Thoracic aorta (tissue), 2 donors: ENCODE data around the gene MAMDC4. TPM values are rescaled to one million over a fixed set of nuclear protein-coding genes. Genes with fewer than 3 reads are reported as not detected.
"Not testable (repeated sequence)": the region's sequence is repeated elsewhere in the genome, so short reads cannot be mapped to it uniquely, and the experiment has no call there.

ENCODE experiments used
- ATAC-seq: fragments of 150-250 bp; one replicate; pipeline ENCODE4 v1.8.0; 2017; ENCODE audit warnings: low read depth; ENCODE audit not compliant: insufficient number of reproducible peaks, low FRiP score
- DNase-seq: peaks from one replicate; pipeline ENCODE4 v3.0.0-alpha.2; 2020; ENCODE audit warnings: low spot score
- H3K27ac ChIP-seq, 2 donors: fragments of 200-600 bp; sonication (generic); 1 replicate in 1 of 2; 2 replicates in 1 of 2; pipeline ENCODE4 v1.5.1; 2016; ENCODE audit warnings: mild to moderate bottlenecking in 2 of 2, moderate library complexity in 2 of 2
- H3K27me3 ChIP-seq: fragments of 200-600 bp; sonication (generic); replicated peaks from 2 replicates; pipeline ENCODE4 v1.6.0; 2016; ENCODE audit warnings: mild to moderate bottlenecking; ENCODE audit not compliant: insufficient read depth
- H3K36me3 ChIP-seq: fragments of 200-600 bp; sonication (generic); one replicate; pipeline ENCODE4 v1.5.1; 2016
- H3K4me1 ChIP-seq, 2 donors: fragments of 200-600 bp; sonication (generic); 1 replicate in 1 of 2; 2 replicates in 1 of 2; pipeline versions ENCODE4 v1.5.1 to v1.6.0; 2016; ENCODE audit warnings: low read depth in 2 of 2, mild to moderate bottlenecking in 1 of 2; ENCODE audit not compliant: control insufficient read depth in 1 of 2
- H3K4me3 ChIP-seq: fragments of 200-600 bp; sonication (generic); 2 replicates; pipeline ENCODE4 v1.5.1; 2016; ENCODE audit warnings: mild to moderate bottlenecking
- H3K9me3 ChIP-seq: fragments of 200-600 bp; sonication (generic); 2 replicates; pipeline ENCODE4 v1.5.1; 2016
- total RNA-seq, 2 donors: library from RNA; depleted of rRNA; stranded (reverse); fragments of >200 nt; gene quantifications; one replicate each; pipeline versions ENCODE4 v1.1.0 to v1.2.3, GENCODE V29; 2016
- TF ChIP-seq, protein P1 (sequence below): fragments of 200-600 bp; sonication (generic); IDR thresholded peaks from one replicate; pipeline ENCODE4 v1.5.1; 2019; ENCODE audit warnings: antibody characterized with exemption

The MAMDC4 gene
- 1 to 10 TPM; 1.8 to 2.8 TPM for total RNA-seq

DNA sequence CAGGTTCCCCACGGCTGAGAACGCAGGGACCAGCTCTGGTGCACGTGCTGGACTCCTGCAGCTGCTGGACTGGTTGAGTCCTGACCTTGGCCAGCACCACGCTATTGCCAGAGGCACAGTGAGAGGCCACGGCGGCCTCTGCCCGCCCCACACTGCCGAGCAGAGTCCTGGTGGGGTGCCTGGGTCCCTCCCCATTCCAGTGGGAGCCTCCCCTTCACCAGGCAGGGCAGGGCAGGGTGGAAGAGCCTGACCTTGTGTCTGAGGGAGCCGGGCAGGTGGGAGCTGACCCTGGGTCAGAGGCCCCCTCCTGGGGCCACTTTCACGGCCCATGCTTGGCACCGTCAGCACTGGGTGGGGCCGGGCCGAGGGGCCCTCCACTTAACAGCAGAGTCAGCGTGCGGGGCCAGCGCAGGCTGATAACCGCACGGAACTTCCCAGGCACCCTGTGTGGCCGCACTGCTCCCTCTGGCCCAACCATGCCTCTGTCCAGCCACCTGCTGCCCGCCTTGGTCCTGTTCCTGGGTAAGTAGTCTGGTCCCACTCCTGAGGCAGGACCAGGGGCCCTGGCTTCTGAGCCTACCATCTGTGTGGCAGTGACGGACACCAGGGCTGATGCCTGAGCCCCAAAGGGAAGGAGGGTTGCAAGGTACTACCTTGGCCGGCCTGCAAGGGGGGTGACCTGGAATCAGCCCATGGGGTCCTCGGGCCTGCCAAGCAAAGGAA, at the start of gene MAMDC4:
Gene MAMDC4 (plus strand): TSS at position 406 of the 723 bp plus-strand sequence. CDS start 71 bp downstream, at position 477.
- ATAC-seq (no peak), DNase-seq (no peak)
- H3K27ac ChIP-seq, result no peak within 1 kb of the TSS
- peaks cover 6 to 28% of the 10 kb centered on the region in 2 donors for H3K4me1 ChIP-seq
- H3K9me3 ChIP-seq, result no peaks in the 10 kb centered on the region
- TF ChIP-seq, protein P1, sequence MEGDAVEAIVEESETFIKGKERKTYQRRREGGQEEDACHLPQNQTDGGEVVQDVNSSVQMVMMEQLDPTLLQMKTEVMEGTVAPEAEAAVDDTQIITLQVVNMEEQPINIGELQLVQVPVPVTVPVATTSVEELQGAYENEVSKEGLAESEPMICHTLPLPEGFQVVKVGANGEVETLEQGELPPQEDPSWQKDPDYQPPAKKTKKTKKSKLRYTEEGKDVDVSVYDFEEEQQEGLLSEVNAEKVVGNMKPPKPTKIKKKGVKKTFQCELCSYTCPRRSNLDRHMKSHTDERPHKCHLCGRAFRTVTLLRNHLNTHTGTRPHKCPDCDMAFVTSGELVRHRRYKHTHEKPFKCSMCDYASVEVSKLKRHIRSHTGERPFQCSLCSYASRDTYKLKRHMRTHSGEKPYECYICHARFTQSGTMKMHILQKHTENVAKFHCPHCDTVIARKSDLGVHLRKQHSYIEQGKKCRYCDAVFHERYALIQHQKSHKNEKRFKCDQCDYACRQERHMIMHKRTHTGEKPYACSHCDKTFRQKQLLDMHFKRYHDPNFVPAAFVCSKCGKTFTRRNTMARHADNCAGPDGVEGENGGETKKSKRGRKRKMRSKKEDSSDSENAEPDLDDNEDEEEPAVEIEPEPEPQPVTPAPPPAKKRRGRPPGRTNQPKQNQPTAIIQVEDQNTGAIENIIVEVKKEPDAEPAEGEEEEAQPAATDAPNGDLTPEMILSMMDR, result no peak
- H3K36me3 ChIP-seq, result no peaks in the 10 kb centered on the region
- no peak within 1 kb of the TSS for H3K4me3 ChIP-seq
- no peaks in the 10 kb centered on the region for H3K27me3 ChIP-seq

DNA sequence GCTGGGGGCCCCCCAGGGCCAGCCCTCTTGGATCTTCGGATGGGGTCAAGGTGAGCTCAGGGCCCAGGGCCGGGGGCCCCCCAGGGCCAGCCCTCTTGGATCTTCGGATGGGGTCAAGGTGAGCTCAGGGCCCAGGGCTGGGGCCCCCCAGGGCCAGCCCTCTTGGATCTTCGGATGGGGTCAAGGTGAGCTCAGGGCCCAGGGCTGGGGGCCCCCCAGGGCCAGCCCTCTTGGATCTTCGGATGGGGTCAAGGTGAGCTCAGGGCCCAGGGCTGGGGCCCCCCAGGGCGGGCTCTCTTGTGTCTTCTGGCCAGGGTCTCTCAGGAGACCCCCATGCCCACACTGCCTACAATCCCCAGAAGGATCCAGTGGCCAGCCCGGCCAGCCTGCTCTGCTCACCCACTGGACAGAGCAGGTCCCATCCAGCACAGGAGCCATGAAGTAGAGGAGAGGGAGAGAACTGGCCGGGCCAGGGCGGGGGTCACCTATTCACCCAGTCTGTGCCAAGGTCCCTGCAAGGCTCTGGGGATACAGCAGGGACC, 49.1 kb upstream of the MAMDC4 start:
- not testable (repeated sequence) for H3K27me3 ChIP-seq, H3K4me3 ChIP-seq, ATAC-seq, H3K27ac ChIP-seq, H3K9me3 ChIP-seq, DNase-seq, H3K36me3 ChIP-seq
- peaks cover 22 to 28% of the 10 kb centered on the region in 2 donors for H3K4me1 ChIP-seq

DNA sequence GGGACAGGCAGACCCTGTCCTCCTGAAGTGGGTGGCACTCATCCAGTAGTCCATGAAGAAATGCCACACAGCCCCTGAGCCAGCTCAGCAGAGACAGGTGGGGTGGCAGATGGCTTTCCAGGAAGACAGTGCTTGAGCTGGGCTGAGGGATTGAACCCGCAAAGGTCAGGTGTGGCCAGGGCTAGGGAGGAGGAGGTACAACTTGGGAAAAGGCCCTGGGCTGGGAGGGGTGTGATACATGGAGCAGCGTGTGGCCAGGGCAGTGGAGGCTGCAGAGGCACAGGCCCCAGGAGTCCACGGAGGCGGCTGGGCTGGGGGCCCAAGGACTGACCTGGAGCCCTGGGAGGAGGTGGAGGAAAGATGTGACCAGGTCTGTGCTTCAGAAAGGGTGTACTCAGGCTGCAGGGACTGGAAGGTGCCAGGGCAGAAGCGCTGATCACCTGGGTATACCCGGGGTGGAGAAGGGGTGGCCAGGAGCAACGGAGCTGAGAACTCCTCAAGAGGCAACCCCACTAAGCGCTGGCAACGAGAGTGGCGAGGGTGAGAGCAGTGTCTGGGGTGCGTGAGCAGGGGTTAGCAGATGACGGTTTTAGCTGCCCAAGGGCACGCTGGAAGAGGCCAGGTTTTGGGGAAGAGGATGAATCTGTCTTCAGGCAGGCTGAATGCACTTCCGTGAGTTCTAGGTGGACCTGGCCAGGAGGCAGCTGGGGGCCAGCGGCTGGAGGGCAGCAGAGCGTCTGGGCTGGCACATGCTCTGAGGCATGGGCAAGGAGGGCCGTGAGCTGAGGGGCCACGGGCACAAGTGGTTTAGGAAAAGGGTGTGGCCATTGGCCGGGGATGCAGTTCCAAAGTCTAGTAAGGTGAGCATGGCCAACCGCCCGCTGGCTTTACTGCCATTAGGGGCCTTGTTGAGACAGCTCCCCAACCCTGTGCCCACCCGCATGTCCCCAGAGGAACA, 48.3 kb upstream of the MAMDC4 start:
- Histone ChIP-seq H3K4me3 (no peak overlapping the region), H3K36me3 (no peaks in the 10 kb centered on the region), H3K27me3 (peaks cover 7% of the 10 kb centered on the region), H3K9me3 (no peaks in the 10 kb centered on the region), H3K27ac (no peak overlapping the region), H3K4me1 (peaks cover 24 to 31% of the 10 kb centered on the region in 2 donors)
- DNase-seq (no peak), ATAC-seq (no peak)
- TF ChIP-seq, protein P1, result no peak

DNA sequence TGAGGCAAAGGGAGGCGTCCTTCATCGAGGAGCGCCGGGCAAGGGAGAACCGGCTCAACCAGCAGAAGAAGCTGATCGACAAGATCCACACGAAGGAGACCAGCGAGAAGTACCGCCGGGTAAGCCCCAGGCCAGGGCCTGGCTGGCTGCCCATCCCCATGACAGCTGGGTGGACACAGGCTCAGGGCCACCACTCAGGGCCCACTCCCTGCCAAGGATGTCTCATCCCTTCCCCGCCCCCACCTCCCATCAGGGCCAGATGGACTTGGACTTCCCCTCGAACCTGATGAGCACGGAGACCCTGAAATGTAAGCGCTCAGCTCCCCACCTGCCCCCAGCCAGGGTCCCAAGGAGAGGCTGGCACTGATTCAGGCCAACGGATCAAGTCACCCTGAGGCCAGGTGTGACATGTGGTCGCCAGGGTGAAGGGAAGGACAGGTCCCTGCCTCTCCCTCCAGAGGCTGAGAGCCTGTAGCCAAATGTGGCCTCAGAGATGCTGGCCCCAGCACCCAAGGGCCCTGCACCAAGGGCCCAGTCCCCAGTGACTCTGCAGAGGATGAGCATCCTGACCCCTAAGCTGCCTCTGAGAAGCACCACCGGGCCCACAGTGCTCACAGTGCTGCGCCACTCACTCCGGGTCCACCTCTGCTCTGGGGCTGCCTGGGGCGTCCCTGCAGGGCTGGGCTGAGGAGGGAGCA, 47.5 kb upstream of the MAMDC4 start:
- no peak for ATAC-seq
- no peaks in the 10 kb centered on the region for H3K36me3 ChIP-seq
- no peak overlapping the region for H3K4me3 ChIP-seq
- no peak for DNase-seq
- no peak overlapping the region for H3K27ac ChIP-seq
- H3K27me3 ChIP-seq, result peaks cover 7% of the 10 kb centered on the region
- peaks cover 28 to 35% of the 10 kb centered on the region in 2 donors for H3K4me1 ChIP-seq
- H3K9me3 ChIP-seq, result no peaks in the 10 kb centered on the region
- TF ChIP-seq, protein P1, result no peak

DNA sequence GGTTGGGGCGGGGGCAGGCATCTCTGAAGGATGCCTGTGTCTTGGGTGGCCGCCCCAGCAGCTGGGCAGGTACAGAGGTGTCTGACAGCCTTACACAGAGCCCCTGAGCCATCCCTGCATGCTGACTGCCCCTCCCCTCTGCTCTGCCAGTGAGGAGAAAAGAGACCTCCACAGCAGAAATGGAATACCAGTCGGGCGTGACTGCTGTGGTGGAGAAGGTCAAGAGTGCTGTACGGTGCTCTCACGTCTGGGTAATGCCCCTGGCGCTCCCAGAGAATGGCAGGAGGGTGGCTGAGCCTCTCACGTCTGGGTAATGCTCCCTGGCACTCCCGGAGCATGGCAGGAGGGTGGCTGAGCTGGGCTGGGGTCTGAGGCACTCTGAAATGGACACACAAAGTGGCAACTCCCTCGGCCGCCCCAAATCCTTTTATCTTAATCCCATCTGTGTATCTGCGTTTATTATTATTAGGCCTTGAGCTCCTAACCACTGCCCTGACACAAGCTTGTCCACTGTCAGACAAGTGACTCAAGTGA, 46.9 kb upstream of the MAMDC4 start:
- H3K4me1 ChIP-seq, result peaks cover 30 to 36% of the 10 kb centered on the region in 2 donors
- no peak overlapping the region for H3K27ac ChIP-seq
- DNase-seq, result no peak
- TF ChIP-seq, protein P1, result no peak
- ATAC-seq, result no peak
- no peak overlapping the region for H3K4me3 ChIP-seq
- no peaks in the 10 kb centered on the region for H3K9me3 ChIP-seq
- H3K27me3 ChIP-seq, result peaks cover 7% of the 10 kb centered on the region
- H3K36me3 ChIP-seq, result no peaks in the 10 kb centered on the region
